ENCODE data around the gene SLCO2A1.

SLCO2A1 gene

GRCh38 chr3:134060561-134061385, 31.0 kb upstream of the SLCO2A1 start:
- DNase-seq, result no peak

- DNase-seq, result no peak
Observed at GRCh38 chr3:134059671-134060560, 30.2 kb upstream of the SLCO2A1 start.

GRCh38 chr3:134059035-134059601, 29.4 kb upstream of the SLCO2A1 start:
- DNase-seq, result no peak

GRCh38 chr3:134057654-134058110, 28.0 kb upstream of the SLCO2A1 start:
- no peak for DNase-seq

- no peak for DNase-seq
Observed at GRCh38 chr3:134057006-134057653, 27.4 kb upstream of the SLCO2A1 start.

GRCh38 chr3:134056464-134056891, 26.8 kb upstream of the SLCO2A1 start:
- no peak for DNase-seq

- DNase-seq, result no peak
Observed at GRCh38 chr3:134055661-134056060, 25.9 kb upstream of the SLCO2A1 start.

GRCh38 chr3:134054881-134055280, 25.2 kb upstream of the SLCO2A1 start:
- no peak for DNase-seq

GRCh38 chr3:134054231-134054630, 24.5 kb upstream of the SLCO2A1 start:
- DNase-seq, result no peak

GRCh38 chr3:134052370-134052769, 22.6 kb upstream of the SLCO2A1 start:
- no peak for DNase-seq

GRCh38 chr3:134049676-134050075, 20.0 kb upstream of the SLCO2A1 start:
- DNase-seq, result no peak

- no peak for DNase-seq
Observed at GRCh38 chr3:134048278-134048996, 18.7 kb upstream of the SLCO2A1 start.

GRCh38 chr3:134044459-134044858, 14.7 kb upstream of the SLCO2A1 start:
- DNase-seq, result no peak

- DNase-seq, result no peak
Observed at GRCh38 chr3:134040066-134040465, 10.3 kb upstream of the SLCO2A1 start.

- DNase-seq, result no peak
Observed at GRCh38 chr3:134039161-134039862, 9.6 kb upstream of the SLCO2A1 start.

GRCh38 chr3:134038716-134039115, 9.0 kb upstream of the SLCO2A1 start:
- DNase-seq, result no peak

GRCh38 chr3:134038071-134038491, 8.4 kb upstream of the SLCO2A1 start:
- no peak for DNase-seq

- no peak for DNase-seq
Observed at GRCh38 chr3:134037168-134037567, 7.4 kb upstream of the SLCO2A1 start.

- DNase-seq, result no peak
Observed at GRCh38 chr3:134036291-134036690, 6.6 kb upstream of the SLCO2A1 start.

GRCh38 chr3:134035836-134036235, 6.1 kb upstream of the SLCO2A1 start:
- DNase-seq, result no peak

GRCh38 chr3:134034005-134034785, 4.5 kb upstream of the SLCO2A1 start:
- DNase-seq, result no peak
